K562 (cell line): ENCODE results near the gene GLMP. TPM values are rescaled to one million over a fixed set of nuclear protein-coding genes. Genes with fewer than 3 reads are reported as not detected.
A peak's percentile ranks its signal among the peaks of the same experiment; 100 is the strongest.

Experiments used
- ATAC-seq: fragments of 200-7000 bp; cut with Tn5 transposase; 3 replicates; pipeline ENCODE4 v1.9.1; 2020; ENCODE audit warnings: moderate library complexity
- BruUV-seq: library from RNA; stranded (reverse); fragments of 400-500 nt; replicated peaks from 2 replicates; lab custom pipeline; 2021; lab: Mats Ljungman, UMichigan
- CTCF ChIA-PET: fragments of 300-600 bp; formaldehyde crosslinking; extraction: SDS; loops from one replicate; lab custom pipeline; 2021; ENCODE audit warnings: low intra/inter-chr PET ratio; lab: Yijun Ruan, JAX
- POLR2A ChIA-PET: fragments of 300-600, 350-650 bp; sonication (Branson Sonifier 250); formaldehyde crosslinking; extraction: SDS; loops from one replicate; lab custom pipeline; 2021; ENCODE audit warnings: antibody characterized with exemption, inconsistent platforms; lab: Yijun Ruan, JAX
- DNase-seq, 4 experiments: peaks; one replicate each; pipeline versions ENCODE4 v3.0.0 to v3.0.0-alpha.2; 2011 to 2018; ENCODE audit warnings: low spot score in 3 of 4, mixed read lengths in 3 of 4; ENCODE audit errors: extremely low read depth in 1 of 4
- FAIRE-seq: peaks from 2 replicates; lab custom pipeline; 2011; peaks lifted over from hg19 to GRCh38; lab: Jason Lieb, UNC
- H2AFZ ChIP-seq: 2 replicates; pipeline ENCODE4 v1.6.0; 2011; ENCODE audit warnings: low read depth, low read length, control low read depth, inconsistent platforms
- H3K27ac ChIP-seq: fragments of 200-600 bp; 3 replicates; pipeline ENCODE4 v1.8.0; 2011; ENCODE audit warnings: low read depth, mild to moderate bottlenecking, control low read depth, inconsistent platforms, low read length, moderate library complexity, mixed read lengths; ENCODE audit errors: extremely low read depth
- H3K27me3 ChIP-seq, 2 experiments: fragments of 300-600 bp in 1 of 2; 2 replicates in 1 of 2; 3 replicates in 1 of 2; pipeline versions ENCODE4 v1.6.0 to v1.8.0; 2011; ENCODE audit warnings: inconsistent platforms in 2 of 2, low read length in 2 of 2, mild to moderate bottlenecking in 1 of 2, mixed read lengths in 1 of 2, moderate library complexity in 1 of 2; ENCODE audit not compliant: control insufficient read depth in 2 of 2, insufficient read depth in 2 of 2
- H3K36me3 ChIP-seq: fragments of 300-600 bp; 3 replicates; pipeline ENCODE4 v1.8.0; 2011; ENCODE audit warnings: mild to moderate bottlenecking, low read length, inconsistent platforms; ENCODE audit not compliant: control insufficient read depth, insufficient read depth
- H3K4me1 ChIP-seq, 2 experiments: fragments of 200-600 bp in 1 of 2; replicated peaks in 1 of 2; 2 replicates in 1 of 2; 3 replicates in 1 of 2; pipeline versions ENCODE4 v1.5.1 to v1.8.0; 2011; ENCODE audit warnings: inconsistent platforms in 2 of 2, low read length in 2 of 2, mild to moderate bottlenecking in 1 of 2, mixed read lengths in 1 of 2, moderate library complexity in 1 of 2; ENCODE audit not compliant: control insufficient read depth in 2 of 2, insufficient read depth in 2 of 2
- H3K4me2 ChIP-seq: 2 replicates; pipeline ENCODE4 v1.6.1; 2011; ENCODE audit warnings: low read length, control low read depth, inconsistent platforms, mixed read lengths; ENCODE audit not compliant: insufficient read depth
- H3K4me3 ChIP-seq: fragments of 200-600 bp; sonication (generic), shearing (Covaris generic); 2 replicates; pipeline ENCODE4 v1.5.1; 2016; ENCODE audit warnings: control low read depth, inconsistent platforms
- H3K79me2 ChIP-seq: fragments of 200-600 bp; 3 replicates; pipeline ENCODE4 v1.8.0; 2011; ENCODE audit warnings: low read length, inconsistent platforms; ENCODE audit not compliant: control insufficient read depth, insufficient read depth
- H3K9ac ChIP-seq, 2 experiments: 2 replicates each; pipeline versions ENCODE4 v1.6.0 to v1.6.1; 2011; ENCODE audit warnings: low read depth in 2 of 2, low read length in 2 of 2, control low read depth in 1 of 2, inconsistent platforms in 1 of 2, mild to moderate bottlenecking in 1 of 2, mixed read lengths in 1 of 2; ENCODE audit not compliant: insufficient read depth in 1 of 2
- H3K9me1 ChIP-seq: one replicate; pipeline ENCODE4 v1.6.0; 2011; ENCODE audit warnings: inconsistent platforms, mild to moderate bottlenecking, low read length, moderate library complexity; ENCODE audit not compliant: control insufficient read depth, insufficient read depth
- H3K9me3 ChIP-seq: replicated peaks from 2 replicates; pipeline ENCODE4 v1.5.1; 2011; ENCODE audit warnings: low read depth, low read length, inconsistent platforms; ENCODE audit not compliant: control insufficient read depth, insufficient read depth
- H4K20me1 ChIP-seq: replicated peaks from 2 replicates; pipeline ENCODE4 v1.6.1; 2011; ENCODE audit warnings: low read length, inconsistent platforms, mixed read lengths; ENCODE audit not compliant: control insufficient read depth, insufficient read depth
- ARID1B ChIP-seq: fragments of 450-650 bp; IDR thresholded peaks from 2 replicates; pipeline ENCODE4 v1.6.1; 2016; ENCODE audit warnings: antibody characterized with exemption, mild to moderate bottlenecking, inconsistent platforms
- DACH1 ChIP-seq: fragments of 450-650 bp; IDR thresholded peaks from 2 replicates; pipeline ENCODE4 v1.6.1; 2018; ENCODE audit not compliant: partially characterized antibody
- ELF4 ChIP-seq: fragments of 450-650 bp; formaldehyde crosslinking; IDR thresholded peaks from 2 replicates; pipeline ENCODE4 v1.4.0; 2022; ENCODE audit warnings: missing genetic modification characterization
- FOXM1 ChIP-seq, 2 experiments: fragments of 450-650 bp in 1 of 2; sonication (generic) in 1 of 2; formaldehyde crosslinking in 1 of 2; IDR thresholded peaks; 2 replicates each; pipeline versions ENCODE4 v1.6.1 to v1.9.0; 2017 to 2022; ENCODE audit warnings: low read depth in 2 of 2, mild to moderate bottlenecking in 2 of 2, missing genetic modification reagents in 1 of 2, moderate library complexity in 1 of 2
- MIER1 ChIP-seq: fragments of 450-650 bp; IDR thresholded peaks from 2 replicates; pipeline ENCODE4 v1.6.1; 2016; ENCODE audit warnings: antibody characterized with exemption, mild to moderate bottlenecking, low read depth
- NBN ChIP-seq: fragments of 450-650 bp; IDR thresholded peaks from 2 replicates; pipeline ENCODE4 v1.6.1; 2016; ENCODE audit warnings: low read depth, mild to moderate bottlenecking
- PHB ChIP-seq: fragments of 250-450 bp; sonication (Bioruptor Pico); IDR thresholded peaks from 2 replicates; pipeline ENCODE4 v1.5.0; 2021
- POLR2AphosphoS2 ChIP-seq: IDR thresholded peaks from 2 replicates; pipeline ENCODE4 v1.6.1; 2012; ENCODE audit warnings: low read length, improper control_type of control experiment
- POLR2B ChIP-seq: fragments of 450-650 bp; IDR thresholded peaks from 2 replicates; pipeline ENCODE4 v1.6.1; 2018; ENCODE audit warnings: low read depth; ENCODE audit not compliant: partially characterized antibody
- USF2 ChIP-seq: sonication (generic); formaldehyde crosslinking; IDR thresholded peaks from 2 replicates; pipeline ENCODE4 v1.5.0; 2020; ENCODE audit warnings: missing genetic modification reagents
- ZBTB2 ChIP-seq: fragments of 450-650 bp; IDR thresholded peaks from 2 replicates; pipeline ENCODE4 v1.6.1; 2016; ENCODE audit warnings: antibody characterized with exemption
- ZNF232 ChIP-seq: sonication (generic); formaldehyde crosslinking; IDR thresholded peaks from 2 replicates; pipeline ENCODE4 v1.8.0; 2022; ENCODE audit warnings: mild to moderate bottlenecking, missing genetic modification reagents
- ZNF354B ChIP-seq: fragments of 250-450 bp; sonication (Bioruptor Pico); IDR thresholded peaks from 2 replicates; pipeline ENCODE4 v1.4.0; 2020
- ZNF644 ChIP-seq: fragments of 200-800 bp; sonication (Bioruptor generic); IDR thresholded peaks from 2 replicates; pipeline ENCODE4 v1.6.1; 2016; ENCODE audit warnings: low read depth, missing genetic modification characterization, missing compliant biosample characterization
- WGBS: fragments of 100-300 bp; shearing (Covaris generic); methylation state at CpG from one replicate; pipeline ENCODE4 v1.1.6; 2016; ENCODE audit warnings: low coverage, mixed read lengths; ENCODE audit not compliant: insufficient coverage; ENCODE audit errors: missing lambda C conversion rate; 5-methylcytosine and 5-hydroxymethylcytosine counted together
- in situ Hi-C: fragments of 300-500 bp; cut with MboI; formaldehyde crosslinking; loops from 4 replicates; pipeline ENCODE4 v1.15.0; 2018; ENCODE audit warnings: inconsistent platforms, mixed read lengths
- intact Hi-C: fragments of 100-400 bp; cut with micrococcal nuclease; formaldehyde crosslinking; loops from 2 replicates; pipeline ENCODE4 v1.14.2; 2022
- polyA plus RNA-seq, 8 experiments: library from polyadenylated mRNA; depleted of rRNA in 4 of 8; stranded (reverse) in 5 of 8; unstranded in 3 of 8; fragments of >200 nt; fragmentation: Nextera tagmentation in 2 of 8; fragmentation: Illumina TruSeq in 1 of 8; extraction: Ambion mirVana in 2 of 8; extraction: Trizol in 1 of 8; gene quantifications; 2 replicates each; pipeline versions ENCODE4 v1.2.1 to v1.2.3, GENCODE V29; 2011 to 2014; ENCODE audit warnings: inconsistent platforms in 1 of 8, missing spikeins in 1 of 8
- total RNA-seq, 7 experiments: library from RNA; depleted of rRNA in 6 of 7; stranded (reverse); fragments of >200 nt in 6 of 7; fragmentation: Illumina TruSeq in 2 of 7; extraction: Trizol in 2 of 7; gene quantifications; 2 replicates each; pipeline versions ENCODE4 v1.2.1 to v1.2.3, GENCODE V29; 2011 to 2021; ENCODE audit warnings: low replicate concordance in 1 of 7

Gene GLMP
- total and polyA plus RNA-seq, 9 of the 15 experiments (the other 6 are each of a cell fraction or from before 2014, with no cell fraction given): 8.3 to 28.2 (median 22.4) TPM

- Histone ChIP-seq H3K4me2 (no peak overlapping the region), H3K79me2 (no peaks in the 10 kb centered on the region), H3K27me3 (peaks cover 0 to 2% of the 10 kb centered on the region in 2 experiments; a peak in 1 of 5 replicates), H3K9ac (no peak overlapping the region), H3K4me3 (no peak overlapping the region), H3K4me1 (peaks cover 0 to 8% of the 10 kb centered on the region in 2 experiments; a peak in 1 of 5 replicates), H2AFZ (no peak overlapping the region), H3K9me3 (no peaks in the 10 kb centered on the region), H3K27ac (no peak overlapping the region), H4K20me1 (0 out of 2 replicates have a peak, but pooled peaks cover 5% of the 10 kb centered on the region), H3K36me3 (peaks cover 21% of the 10 kb centered on the region), H3K9me1 (no peaks in the 10 kb centered on the region)
- no peak for DNase-seq
- POLR2A ChIA-PET: interaction anchor here (0.5 to 2.8 kb wide), 3 partner anchors 20 to 50 kb away, joined by 3 to 13 read pairs (median 4); partner anchors contain the start of gene SMG5
- WGBS: 73% methylated on average over 2 of the region's 4 CpGs
- no peak for ATAC-seq
- no TSS peak for BruUV-seq
- CTCF ChIA-PET: no interaction called here
- FAIRE-seq: no peak
- TF ChIP-seq FOXM1 (IDR thresholded peaks at IDR 0.05; ENCODE audit: low read depth) (no peak), FOXM1 (CRISPR knock-in tag; IDR thresholded peaks at IDR 0.05; ENCODE audit: low read depth) (no peak), POLR2AphosphoS2 (0 out of 2 replicates have a peak, but pooled peaks have one; percentile 66)
- intact Hi-C loops (no loop called here), in situ Hi-C loops (no loop called here)
Measured at GRCh38 chr1:156303241-156303640, 7.8 kb upstream of the GLMP start.

- WGBS: 43% methylated on average over 19 of the region's 19 CpGs
- FAIRE-seq: no peak
- no TSS peak for BruUV-seq
- Histone ChIP-seq H3K4me2 (no peak within 1 kb of the TSS), H3K27me3 (peaks cover 0 to 2% of the 10 kb centered on the region in 2 experiments; a peak in 1 of 5 replicates), H3K27ac (no peak within 1 kb of the TSS), H2AFZ (no peak within 1 kb of the TSS), H3K9me1 (no peaks in the 10 kb centered on the region), H3K9me3 (no peaks in the 10 kb centered on the region), H3K4me1 (peaks cover 7 to 17% of the 10 kb centered on the region in 2 experiments; a peak in 4 of 5 replicates), H3K9ac (peak within 1 kb of the TSS in 1 of 2 experiments; percentile 39; a peak in 1 of 4 replicates)
- no peak for DNase-seq
- CTCF ChIA-PET: no interaction called here
- ATAC-seq: no peak
- TF ChIP-seq USF2 (CRISPR knock-in tag) (no peak), POLR2B (no peak), ZNF232 (CRISPR knock-in tag) (no peak), NBN (no peak), ZNF644 (tag) (no peak), PHB (CRISPR knock-in tag) (no peak), ZBTB2 (no peak), ZNF354B (CRISPR knock-in tag) (no peak), DACH1 (no peak), MIER1 (no peak), ELF4 (CRISPR knock-in tag) (no peak), ARID1B (no peak)
- TF ChIP-seq, all 486 proteins: peak for 0
- Histone ChIP-seq H3K4me3 (no peak within 1 kb of the TSS), H3K79me2 (no peaks in the 10 kb centered on the region), H4K20me1 (no peaks in the 10 kb centered on the region), H3K36me3 (no peaks in the 10 kb centered on the region; the same call in 2 of the 3 replicates)
- in situ Hi-C loops (no loop called here), intact Hi-C loops (no loop called here)
- POLR2A ChIA-PET: interaction anchor here (0.7 to 2.0 kb wide), 3 partner anchors 12 to 17 kb away, joined by 3 to 11 read pairs (median 3); partner anchors contain the start of genes SMG5 and TMEM79
Measured at GRCh38 chr1:156298852-156299357, 3.4 kb upstream of the GLMP start, which contains the start of gene VHLL. TSS of gene VHLL (minus strand) at chr1:156299307. CDS start at chr1:156299189, 118 bp downstream.
